Neural cell (in vitro differentiated cells): Measurements from ENCODE around the gene VSTM4. TPM values are rescaled to one million over a fixed set of nuclear protein-coding genes. Genes with fewer than 3 reads are reported as not detected.

Experiments
- H2AFZ ChIP-seq: fragments of 200-600, 300-800 bp; sonication (generic), shearing (Covaris generic); 2 replicates; pipeline ENCODE4 v1.6.0; 2014; ENCODE audit warnings: low read depth, mild to moderate bottlenecking, antibody characterized with exemption, low read length, moderate library complexity
- H3F3A ChIP-seq: fragments of 200-600 bp; shearing (Covaris generic); 2 replicates; pipeline ENCODE4 v1.6.1; 2016; ENCODE audit warnings: mild to moderate bottlenecking, moderate library complexity, mixed read lengths, antibody characterized with exemption, low read length; ENCODE audit not compliant: insufficient read depth, poor library complexity, severe bottlenecking
- H3K27ac ChIP-seq: fragments of 200-600, 300-800 bp; sonication (generic), shearing (Covaris generic); 2 replicates; pipeline ENCODE4 v1.5.1; 2014; ENCODE audit warnings: mild to moderate bottlenecking, low read length, moderate library complexity
- H3K27me3 ChIP-seq: fragments of 300-800, 200-600 bp; sonication (generic), shearing (Covaris generic); 2 replicates; pipeline ENCODE4 v1.6.0; 2014; ENCODE audit warnings: mild to moderate bottlenecking, low read depth, low read length, moderate library complexity; ENCODE audit not compliant: insufficient read depth
- H3K36me3 ChIP-seq: fragments of 300-800, 200-600 bp; sonication (generic), shearing (Covaris generic); 2 replicates; pipeline ENCODE4 v1.5.1; 2014; ENCODE audit warnings: mild to moderate bottlenecking, antibody characterized with exemption, low read length, moderate library complexity; ENCODE audit not compliant: insufficient read depth
- H3K4me2 ChIP-seq: fragments of 300-800, 200-600 bp; sonication (generic), shearing (Covaris generic); 2 replicates; pipeline ENCODE4 v1.6.0; 2014; ENCODE audit warnings: mild to moderate bottlenecking, low read length
- H3K4me3 ChIP-seq: fragments of 300-800, 200-600 bp; sonication (generic), shearing (Covaris generic); 2 replicates; pipeline ENCODE4 v1.5.1; 2014; ENCODE audit warnings: mild to moderate bottlenecking, low read length, moderate library complexity
- H3K79me2 ChIP-seq: fragments of 200-600 bp; shearing (Covaris generic); replicated peaks from 2 replicates; pipeline ENCODE4 v1.6.0; 2014; ENCODE audit warnings: mild to moderate bottlenecking, low read length, moderate library complexity; ENCODE audit not compliant: insufficient read depth
- H3K9ac ChIP-seq: fragments of 300-800, 200-600 bp; sonication (generic), shearing (Covaris generic); 2 replicates; pipeline ENCODE4 v1.6.1; 2016; ENCODE audit warnings: mild to moderate bottlenecking, low read length, mixed read lengths
- H3K9me2 ChIP-seq: fragments of 200-600 bp; shearing (Covaris generic); 2 replicates; pipeline ENCODE4 v1.6.1; 2016; ENCODE audit warnings: mild to moderate bottlenecking, low read length, mixed read lengths; ENCODE audit not compliant: insufficient read depth
- H3K9me3 ChIP-seq: fragments of 200-600, 300-800 bp; sonication (generic), shearing (Covaris generic); 2 replicates; pipeline ENCODE4 v1.6.1; 2016; ENCODE audit warnings: mild to moderate bottlenecking, mixed run types, low read length, moderate library complexity, mixed read lengths
- H4K20me1 ChIP-seq: fragments of 200-600 bp; shearing (Covaris generic); 2 replicates; pipeline ENCODE4 v1.6.1; 2016; ENCODE audit warnings: mild to moderate bottlenecking, mixed run types; ENCODE audit not compliant: insufficient read depth
- CTCF ChIP-seq: fragments of 450-650 bp; IDR thresholded peaks from 2 replicates; pipeline ENCODE4 v1.5.1; 2014; ENCODE audit warnings: antibody characterized with exemption, mild to moderate bottlenecking, moderate library complexity; ENCODE audit not compliant: poor library complexity, severe bottlenecking
- EZH2 ChIP-seq: fragments of 200-600, 300-800 bp; shearing (Covaris generic), sonication (generic); IDR thresholded peaks from 2 replicates; pipeline ENCODE4 v1.6.1; 2014; ENCODE audit warnings: antibody characterized with exemption, low read length, borderline replicate concordance, mild to moderate bottlenecking; ENCODE audit not compliant: insufficient read depth, poor library complexity, severe bottlenecking
- MXI1 ChIP-seq: fragments of 450-650 bp; conservative IDR thresholded peaks from 2 replicates; pipeline ENCODE4 v1.6.1; 2014; ENCODE audit warnings: antibody characterized with exemption, mild to moderate bottlenecking; ENCODE audit not compliant: poor library complexity, severe bottlenecking
- POLR2AphosphoS5 ChIP-seq: IDR thresholded peaks from 2 replicates; pipeline ENCODE4 v1.6.1; 2012
- RAD21 ChIP-seq: fragments of 450-650 bp; conservative IDR thresholded peaks from 2 replicates; pipeline ENCODE4 v1.6.1; 2014; ENCODE audit warnings: antibody characterized with exemption, mild to moderate bottlenecking, moderate library complexity
- REST ChIP-seq: IDR thresholded peaks from 2 replicates; pipeline ENCODE4 v1.6.1; 2012; ENCODE audit warnings: borderline replicate concordance
- SMC3 ChIP-seq: fragments of 450-650 bp; conservative IDR thresholded peaks from 2 replicates; pipeline ENCODE4 v1.6.1; 2014; ENCODE audit warnings: antibody characterized with exemption, mild to moderate bottlenecking, moderate library complexity; ENCODE audit not compliant: poor library complexity
- polyA minus RNA-seq: library from RNA; depleted of rRNA, polyadenylated mRNA; stranded (reverse); fragments of >200 nt; gene quantifications from 2 replicates; pipeline ENCODE4 v1.2.3, GENCODE V29; 2014
- polyA plus RNA-seq: library from polyadenylated mRNA; depleted of rRNA; stranded (reverse); fragments of >200 nt; gene quantifications from 2 replicates; pipeline ENCODE4 v1.2.3, GENCODE V29; 2014

Gene VSTM4
- polyA plus RNA-seq (0.52 and 0.66 TPM in 2 replicates), polyA minus RNA-seq (1.5 and 2.7 TPM in 2 replicates)

GRCh38 chr10:49115015-49115795 is at the start of gene VSTM4:
VSTM4 (minus strand) TSS chr10:49115522; CDS start chr10:49115485, 37 bp downstream.
- H3K4me3 ChIP-seq = peak within 1 kb of the TSS; percentile 73
- H3F3A ChIP-seq = no peaks in the 10 kb centered on the region
- H3K9me2 ChIP-seq = no peaks in the 10 kb centered on the region
- H2AFZ ChIP-seq = no peak within 1 kb of the TSS
- H3K27me3 ChIP-seq = peaks cover 8% of the 10 kb centered on the region
- H3K9me3 ChIP-seq = no peaks in the 10 kb centered on the region
- H3K27ac ChIP-seq = no peak within 1 kb of the TSS
- TF ChIP-seq CTCF (peak; percentile 55), SMC3 (peak; percentile 31), RAD21 (peak; percentile 33), MXI1 (peak; percentile 28), POLR2AphosphoS5 (no peak)
- H3K4me2 ChIP-seq = peak within 1 kb of the TSS; percentile 45
- no peaks in the 10 kb centered on the region for H3K79me2 ChIP-seq
- H3K36me3 ChIP-seq = no peaks in the 10 kb centered on the region
- H3K9ac ChIP-seq = peak within 1 kb of the TSS; percentile 51
- no peaks in the 10 kb centered on the region for H4K20me1 ChIP-seq

- H3K4me3 ChIP-seq = no peak overlapping the region
Measured at GRCh38 chr10:49164559-49165188, 49.4 kb upstream of the VSTM4 start.

More at GRCh38 chr10:49164559-49165188, 49.4 kb upstream of the VSTM4 start:
- H3K9ac ChIP-seq = no peak overlapping the region
- H3K27me3 ChIP-seq = no peaks in the 10 kb centered on the region
- H4K20me1 ChIP-seq = no peaks in the 10 kb centered on the region
- H3K36me3 ChIP-seq = no peaks in the 10 kb centered on the region
- no peak overlapping the region for H3K27ac ChIP-seq
- H3K9me2 ChIP-seq = no peaks in the 10 kb centered on the region
- H3F3A ChIP-seq = no peaks in the 10 kb centered on the region
- H3K4me2 ChIP-seq = no peak overlapping the region
- H3K9me3 ChIP-seq = no peaks in the 10 kb centered on the region
- H2AFZ ChIP-seq = no peak overlapping the region
- no peaks in the 10 kb centered on the region for H3K79me2 ChIP-seq
- peak; percentile 66 for TF ChIP-seq RAD21
- TF ChIP-seq REST = no peak
- peak; percentile 62 for TF ChIP-seq CTCF
- TF ChIP-seq EZH2 = no peak
- TF ChIP-seq SMC3 = peak; percentile 73
